Measurements from ENCODE around the gene PURA.

Gene PURA

DNA sequence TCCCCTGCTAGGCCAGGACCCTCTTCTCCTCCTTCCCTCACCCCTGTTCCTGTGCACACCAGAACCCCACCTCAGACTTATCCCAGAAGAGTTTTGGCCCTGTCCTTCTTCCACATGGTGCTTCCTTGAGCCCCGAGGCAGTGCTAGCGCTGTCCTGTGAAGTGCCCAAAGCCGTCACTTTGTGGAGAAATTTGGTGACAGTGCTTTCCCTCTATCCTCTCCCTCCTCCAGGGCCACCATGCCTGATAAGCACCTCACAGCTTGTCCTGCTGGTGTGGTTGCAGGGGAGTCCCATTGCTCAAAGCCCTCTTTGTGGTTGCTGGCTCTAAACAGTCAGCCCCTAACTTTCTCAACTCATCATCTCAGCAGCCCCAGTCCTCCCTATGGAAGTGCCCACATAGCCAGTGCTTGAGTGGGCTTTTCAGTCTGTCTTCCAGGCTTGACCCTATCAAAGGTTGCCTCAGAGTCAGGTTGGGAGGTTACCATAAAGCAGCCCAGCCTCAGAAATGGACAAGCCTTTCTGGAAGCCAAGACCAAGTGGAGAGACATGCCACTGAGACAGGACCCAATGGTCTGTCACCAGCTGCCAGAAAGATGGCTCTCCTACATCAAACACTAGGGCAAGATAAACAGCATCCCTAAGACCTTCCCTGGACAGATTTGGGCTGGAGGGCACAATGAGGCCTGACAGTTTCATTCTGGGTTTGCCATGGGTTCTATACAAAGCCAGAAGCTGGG is 29.8 kb downstream of the PURA start:
- TF ChIP-seq, protein P1, sequence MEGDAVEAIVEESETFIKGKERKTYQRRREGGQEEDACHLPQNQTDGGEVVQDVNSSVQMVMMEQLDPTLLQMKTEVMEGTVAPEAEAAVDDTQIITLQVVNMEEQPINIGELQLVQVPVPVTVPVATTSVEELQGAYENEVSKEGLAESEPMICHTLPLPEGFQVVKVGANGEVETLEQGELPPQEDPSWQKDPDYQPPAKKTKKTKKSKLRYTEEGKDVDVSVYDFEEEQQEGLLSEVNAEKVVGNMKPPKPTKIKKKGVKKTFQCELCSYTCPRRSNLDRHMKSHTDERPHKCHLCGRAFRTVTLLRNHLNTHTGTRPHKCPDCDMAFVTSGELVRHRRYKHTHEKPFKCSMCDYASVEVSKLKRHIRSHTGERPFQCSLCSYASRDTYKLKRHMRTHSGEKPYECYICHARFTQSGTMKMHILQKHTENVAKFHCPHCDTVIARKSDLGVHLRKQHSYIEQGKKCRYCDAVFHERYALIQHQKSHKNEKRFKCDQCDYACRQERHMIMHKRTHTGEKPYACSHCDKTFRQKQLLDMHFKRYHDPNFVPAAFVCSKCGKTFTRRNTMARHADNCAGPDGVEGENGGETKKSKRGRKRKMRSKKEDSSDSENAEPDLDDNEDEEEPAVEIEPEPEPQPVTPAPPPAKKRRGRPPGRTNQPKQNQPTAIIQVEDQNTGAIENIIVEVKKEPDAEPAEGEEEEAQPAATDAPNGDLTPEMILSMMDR (IDR thresholded peaks at IDR 0.05; ENCODE audit: control insufficient read depth, extremely low read depth, insufficient read depth) = no peak
- no peak overlapping the region for H3K4me3 ChIP-seq (ENCODE audit: low read depth, low read length)
- no peak for DNase-seq (ENCODE audit: low read depth)

DNA sequence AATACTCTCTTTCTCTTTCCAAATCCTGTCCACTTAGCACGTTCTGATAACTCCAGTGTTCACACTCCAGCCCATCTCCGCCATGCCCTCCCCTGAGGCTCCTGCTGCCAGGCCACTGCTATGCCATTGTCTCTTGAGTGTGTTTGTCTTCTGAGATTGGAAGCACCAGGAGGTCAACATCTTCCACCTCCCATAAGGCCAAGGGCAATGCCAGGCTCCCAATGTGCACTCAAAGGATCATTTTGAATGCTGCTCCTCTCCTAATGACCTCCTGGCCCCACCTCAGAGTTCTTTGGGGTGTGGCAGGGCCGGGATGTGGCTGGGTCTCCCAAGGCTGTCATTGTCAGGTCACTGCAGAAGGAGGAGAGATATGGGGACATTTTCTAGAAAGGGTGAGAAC is 31.3 kb downstream of the PURA start:
- no peak for DNase-seq (ENCODE audit: low read depth)
- no peak overlapping the region for H3K4me3 ChIP-seq (ENCODE audit: low read depth, low read length)

DNA sequence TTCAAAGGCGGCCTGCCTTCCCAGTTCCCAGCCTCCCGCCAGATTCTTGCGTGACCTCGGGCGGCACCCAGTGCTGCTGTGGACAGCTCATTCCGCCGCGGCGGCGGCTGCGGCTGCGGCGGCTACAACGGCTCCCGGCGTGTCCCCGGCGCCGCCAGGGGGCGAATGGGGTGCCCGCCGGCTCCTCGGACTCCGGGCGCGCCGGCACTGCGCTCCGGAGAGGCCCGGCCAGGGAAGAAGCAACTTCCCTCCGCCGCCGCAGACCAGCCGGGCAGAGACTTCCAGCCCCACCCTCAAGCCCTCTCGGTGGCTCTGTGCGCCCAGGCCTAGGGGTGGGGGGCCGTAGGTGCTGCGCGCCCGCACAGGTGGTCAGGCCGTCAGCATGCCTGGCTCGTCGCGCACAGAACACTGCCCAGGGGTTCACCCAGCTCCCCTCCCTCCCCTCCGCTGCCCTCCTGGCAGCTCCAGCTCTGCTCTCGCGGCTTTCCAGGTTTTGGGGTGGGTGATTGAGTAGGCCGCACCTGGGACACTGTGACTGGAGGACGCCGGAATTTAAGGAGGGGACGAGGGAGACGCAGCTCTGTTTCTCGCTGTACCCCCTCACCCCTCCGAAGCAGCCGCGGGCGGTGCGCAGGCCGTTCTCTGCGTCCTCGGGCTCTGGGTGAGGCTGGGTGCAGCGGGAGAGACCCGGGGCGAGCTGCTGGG is 32.1 kb downstream of the PURA start:
- no peak for DNase-seq (ENCODE audit: low read depth)
- TF ChIP-seq, protein P1 (IDR thresholded peaks at IDR 0.05; ENCODE audit: control insufficient read depth, extremely low read depth, insufficient read depth) = no peak
- no peak overlapping the region for H3K4me3 ChIP-seq (ENCODE audit: low read depth, low read length)

More for the DNA sequence above, 31.3 kb downstream of the PURA start:
- TF ChIP-seq, protein P1 (IDR thresholded peaks at IDR 0.05; ENCODE audit: control insufficient read depth, extremely low read depth, insufficient read depth) = no peak

DNA sequence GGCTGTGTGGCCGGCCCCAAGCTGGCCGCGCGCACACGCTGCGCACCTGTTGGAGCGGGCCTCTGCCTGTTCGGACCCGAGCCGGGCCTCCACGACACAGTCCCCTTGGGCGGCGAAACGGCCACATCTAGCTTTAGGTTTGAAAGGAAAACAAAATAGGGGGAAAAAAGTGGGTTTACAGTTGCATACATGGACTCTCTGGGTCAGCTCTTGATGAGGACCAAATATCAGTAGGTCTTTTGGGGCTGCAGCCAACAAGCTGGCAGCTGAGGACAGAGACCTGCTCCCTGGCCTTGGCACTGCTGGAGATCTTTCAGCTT is 32.6 kb downstream of the PURA start:
- no peak for DNase-seq (ENCODE audit: low read depth)
- TF ChIP-seq, protein P1 (IDR thresholded peaks at IDR 0.05; ENCODE audit: control insufficient read depth, extremely low read depth, insufficient read depth) = no peak
- no peak overlapping the region for H3K4me3 ChIP-seq (ENCODE audit: low read depth, low read length)

DNA sequence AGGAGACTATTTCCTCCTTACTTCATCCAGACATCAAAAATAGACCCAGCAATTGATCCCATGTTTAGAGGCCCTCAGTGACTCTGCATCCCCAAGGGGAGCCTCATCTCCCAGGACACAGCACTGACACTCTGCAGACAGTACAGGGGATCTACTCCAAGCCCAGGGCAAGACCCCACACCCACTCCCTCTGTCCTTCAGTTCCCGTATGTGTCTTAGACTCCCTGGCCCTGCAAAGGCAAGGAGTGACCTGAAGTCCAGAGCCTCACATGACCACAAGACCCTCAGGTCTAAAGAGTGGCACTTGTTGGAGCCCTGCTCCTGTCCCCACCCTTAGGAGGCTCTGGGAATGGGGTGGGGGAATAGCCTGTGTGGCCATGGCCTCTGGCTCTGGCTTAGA is 33.6 kb downstream of the PURA start:
- TF ChIP-seq, protein P1 (IDR thresholded peaks at IDR 0.05; ENCODE audit: control insufficient read depth, extremely low read depth, insufficient read depth) = no peak
- no peak overlapping the region for H3K4me3 ChIP-seq (ENCODE audit: low read depth, low read length)
- no peak for DNase-seq (ENCODE audit: low read depth)

DNA sequence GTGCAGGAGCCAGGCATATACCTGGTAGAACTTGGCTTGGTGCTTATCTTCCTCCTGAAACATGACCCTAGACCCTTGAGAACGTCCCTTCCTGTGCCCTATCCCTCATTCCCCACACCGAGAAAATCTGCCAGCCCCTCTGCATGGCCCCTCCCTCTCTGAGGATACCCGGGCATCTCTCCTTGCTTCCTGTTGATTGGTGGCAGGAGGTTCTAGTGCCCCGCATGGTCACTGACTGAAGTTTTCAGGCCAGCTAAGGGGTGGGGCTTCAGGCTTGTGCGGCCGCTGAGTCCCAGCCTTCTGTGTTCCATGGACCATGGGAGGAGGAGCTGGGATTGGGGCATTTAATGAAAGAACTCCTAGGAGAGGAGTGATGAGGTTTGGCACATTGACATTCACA is 34.6 kb downstream of the PURA start:
- TF ChIP-seq, protein P1 (IDR thresholded peaks at IDR 0.05; ENCODE audit: control insufficient read depth, extremely low read depth, insufficient read depth) = no peak
- DNase-seq (ENCODE audit: low read depth) = no peak
- H3K4me3 ChIP-seq (ENCODE audit: low read depth, low read length) = no peak overlapping the region
